ENCODE results near the gene ADAMTS12. TPM values are rescaled to one million over a fixed set of nuclear protein-coding genes. Genes with fewer than 3 reads are reported as not detected.

ADAMTS12 gene
- polyA plus RNA-seq, 1 donor (not counting 4 experiments of a cell fraction or from before 2014, with no cell fraction given): 0.49 TPM

GRCh38 chr5:33713136-33713765 lies 178.5 kb downstream of the ADAMTS12 start:
- H3K36me3 ChIP-seq (ENCODE audit: control insufficient read depth in 2 of 2, extremely low read depth in 1 of 2, insufficient read depth in 2 of 2, low read length in 2 of 2): no peaks in the 10 kb centered on the region
- H3K4me3 ChIP-seq (ENCODE audit: control insufficient read depth in 2 of 3, extremely low read depth in 1 of 3, insufficient read depth in 2 of 3, low read depth in 1 of 3, low read length in 3 of 3): no peak overlapping the region
- H3K9me1 ChIP-seq (ENCODE audit: control insufficient read depth, extremely low read depth, insufficient read depth, low read length): no peaks in the 10 kb centered on the region
- no peak overlapping the region for H3K27ac ChIP-seq (ENCODE audit: control insufficient read depth, insufficient read depth, low read length)
- H3K27me3 ChIP-seq (ENCODE audit: control insufficient read depth, extremely low read depth, insufficient read depth, low read length): no peaks in the 10 kb centered on the region
- H3K4me1 ChIP-seq (ENCODE audit: control insufficient read depth, extremely low read depth, insufficient read depth, low read length): no peaks in the 10 kb centered on the region
- FAIRE-seq: no peak
- dilution Hi-C loops (cut with MboI; ENCODE audit: extremely low pct_ligation_motif_present, low sequenced_read_pairs): no loop called here
- H4K20me1 ChIP-seq (ENCODE audit: control insufficient read depth, extremely low read depth, insufficient read depth, low read length): no peaks in the 10 kb centered on the region
- H2AFZ ChIP-seq (ENCODE audit: control insufficient read depth, low read length): no peak overlapping the region
- H3K79me2 ChIP-seq (ENCODE audit: control insufficient read depth, insufficient read depth, low read length): no peaks in the 10 kb centered on the region
- H3K9ac ChIP-seq (ENCODE audit: control insufficient read depth, extremely low read depth, insufficient read depth, low read length): no peak overlapping the region
- no peak for TF ChIP-seq CTCF (optimal IDR thresholded peaks at IDR 0.05 in 1 of 3, IDR thresholded peaks at IDR 0.05 in 1 of 3, conservative IDR thresholded peaks at IDR 0.05 in 1 of 3; ENCODE audit: extremely low read depth in 1 of 3, insufficient read depth in 2 of 3, low read length in 3 of 3)
- no peak for TF ChIP-seq EZH2 (IDR thresholded peaks at IDR 0.05; ENCODE audit: low read length)
- no peak overlapping the region for H3K4me2 ChIP-seq (ENCODE audit: control insufficient read depth, extremely low read depth, insufficient read depth, low read depth, low read length)
- no peak for DNase-seq (ENCODE audit: low read depth, low spot score)
- no peaks in the 10 kb centered on the region for H3K9me3 ChIP-seq (ENCODE audit: control insufficient read depth, low read depth, low read length)

GRCh38 chr5:33712664-33713063 lies 179.1 kb downstream of the ADAMTS12 start:
- Histone ChIP-seq H3K4me1 (ENCODE audit: control insufficient read depth, extremely low read depth, insufficient read depth, low read length) (no peaks in the 10 kb centered on the region), H3K27ac (ENCODE audit: control insufficient read depth, insufficient read depth, low read length) (no peak overlapping the region), H3K4me3 (ENCODE audit: control insufficient read depth in 2 of 3, extremely low read depth in 1 of 3, insufficient read depth in 2 of 3, low read depth in 1 of 3, low read length in 3 of 3) (no peak overlapping the region), H3K79me2 (ENCODE audit: control insufficient read depth, insufficient read depth, low read length) (no peaks in the 10 kb centered on the region), H3K27me3 (ENCODE audit: control insufficient read depth, extremely low read depth, insufficient read depth, low read length) (no peaks in the 10 kb centered on the region), H2AFZ (ENCODE audit: control insufficient read depth, low read length) (no peak overlapping the region), H3K36me3 (ENCODE audit: control insufficient read depth in 2 of 2, extremely low read depth in 1 of 2, insufficient read depth in 2 of 2, low read length in 2 of 2) (no peaks in the 10 kb centered on the region), H3K4me2 (ENCODE audit: control insufficient read depth, extremely low read depth, insufficient read depth, low read depth, low read length) (no peak overlapping the region), H4K20me1 (ENCODE audit: control insufficient read depth, extremely low read depth, insufficient read depth, low read length) (no peaks in the 10 kb centered on the region), H3K9me3 (ENCODE audit: control insufficient read depth, low read depth, low read length) (no peaks in the 10 kb centered on the region), H3K9ac (ENCODE audit: control insufficient read depth, extremely low read depth, insufficient read depth, low read length) (no peak overlapping the region), H3K9me1 (ENCODE audit: control insufficient read depth, extremely low read depth, insufficient read depth, low read length) (no peaks in the 10 kb centered on the region)
- dilution Hi-C loops (cut with MboI; ENCODE audit: extremely low pct_ligation_motif_present, low sequenced_read_pairs): no loop called here
- FAIRE-seq (no peak), DNase-seq (ENCODE audit: low read depth, low spot score) (no peak)
- TF ChIP-seq CTCF (optimal IDR thresholded peaks at IDR 0.05 in 1 of 3, IDR thresholded peaks at IDR 0.05 in 1 of 3, conservative IDR thresholded peaks at IDR 0.05 in 1 of 3; ENCODE audit: extremely low read depth in 1 of 3, insufficient read depth in 2 of 3, low read length in 3 of 3) (no peak), EZH2 (IDR thresholded peaks at IDR 0.05; ENCODE audit: low read length) (no peak)
